Mesenchymal stem cell (in vitro differentiated cells and primary cell): ENCODE data around the gene PLCXD3.

Experiments
- DNase-seq: peaks from one replicate; pipeline ENCODE4 v3.0.0-alpha.2; 2013
- H2AFZ ChIP-seq: one replicate; pipeline ENCODE4 v1.6.1; 2013; ENCODE audit warnings: low read depth, mild to moderate bottlenecking, control low read depth, inconsistent platforms, low read length, moderate library complexity
- H2AK5ac ChIP-seq: 2 replicates; pipeline ENCODE4 v1.6.1; 2013; ENCODE audit warnings: low read length, moderate library complexity, mild to moderate bottlenecking, inconsistent platforms; ENCODE audit not compliant: severe bottlenecking
- H2BK120ac ChIP-seq: one replicate; pipeline ENCODE4 v1.6.1; 2013; ENCODE audit warnings: low read depth, mild to moderate bottlenecking, inconsistent platforms, low read length, moderate library complexity
- H2BK12ac ChIP-seq, 2 experiments: one replicate each; pipeline ENCODE4 v1.6.1; 2013; ENCODE audit warnings: inconsistent platforms in 2 of 2, low read length in 2 of 2, mild to moderate bottlenecking in 2 of 2, moderate library complexity in 2 of 2, control low read depth in 1 of 2
- H2BK15ac ChIP-seq: one replicate; pipeline ENCODE4 v1.6.1; 2013; ENCODE audit warnings: mild to moderate bottlenecking, low read depth, inconsistent platforms; ENCODE audit not compliant: poor library complexity, severe bottlenecking
- H2BK5ac ChIP-seq: 2 replicates; pipeline ENCODE4 v1.6.1; 2013; ENCODE audit warnings: low read depth, mild to moderate bottlenecking, low read length, control low read depth, inconsistent platforms; ENCODE audit not compliant: poor library complexity, severe bottlenecking
- H3K14ac ChIP-seq, 2 experiments: one replicate each; pipeline ENCODE4 v1.6.1; 2013; ENCODE audit warnings: inconsistent platforms in 2 of 2, low read length in 2 of 2, control low read depth in 1 of 2, mild to moderate bottlenecking in 1 of 2, moderate library complexity in 1 of 2
- H3K18ac ChIP-seq, 2 experiments: one replicate each; pipeline ENCODE4 v1.6.1; 2013; ENCODE audit warnings: inconsistent platforms in 2 of 2, low read length in 2 of 2, control low read depth in 1 of 2, low read depth in 1 of 2, mild to moderate bottlenecking in 1 of 2
- H3K23ac ChIP-seq, 2 experiments: one replicate each; pipeline ENCODE4 v1.6.1; 2013; ENCODE audit warnings: inconsistent platforms in 2 of 2, low read length in 2 of 2, mild to moderate bottlenecking in 2 of 2, moderate library complexity in 2 of 2, control low read depth in 1 of 2
- H3K27ac ChIP-seq: 2 replicates; pipeline ENCODE4 v1.5.1; 2013; ENCODE audit warnings: mild to moderate bottlenecking, moderate library complexity, low read length, control low read depth, inconsistent platforms; ENCODE audit not compliant: poor library complexity, severe bottlenecking
- H3K27me3 ChIP-seq, 2 experiments: 2 replicates each; pipeline versions ENCODE4 v1.6.1 to v1.7.0; 2013; ENCODE audit warnings: low read length in 2 of 2, mild to moderate bottlenecking in 2 of 2, moderate library complexity in 2 of 2, control low read depth in 1 of 2, inconsistent platforms in 1 of 2; ENCODE audit not compliant: control insufficient read depth in 1 of 2, insufficient read depth in 1 of 2
- H3K36me3 ChIP-seq, 2 experiments: 2 replicates each; pipeline versions ENCODE4 v1.6.1 to v1.7.0; 2013; ENCODE audit warnings: low read length in 2 of 2, control low read depth in 1 of 2, inconsistent platforms in 1 of 2, low read depth in 1 of 2, mild to moderate bottlenecking in 1 of 2; ENCODE audit not compliant: insufficient read depth in 2 of 2, control insufficient read depth in 1 of 2
- H3K4ac ChIP-seq, 2 experiments: one replicate each; pipeline ENCODE4 v1.6.1; 2013; ENCODE audit warnings: inconsistent platforms in 2 of 2, low read length in 2 of 2, mild to moderate bottlenecking in 2 of 2, moderate library complexity in 2 of 2, control low read depth in 1 of 2, low read depth in 1 of 2
- H3K4me1 ChIP-seq: 2 replicates; pipeline ENCODE4 v1.6.1; 2013; ENCODE audit warnings: low read depth, low read length, control low read depth; ENCODE audit not compliant: control insufficient read depth, insufficient read depth
- H3K4me2 ChIP-seq: 2 replicates; pipeline ENCODE4 v1.6.1; 2013; ENCODE audit warnings: low read length, mild to moderate bottlenecking, inconsistent platforms; ENCODE audit not compliant: poor library complexity, severe bottlenecking
- H3K4me3 ChIP-seq, 2 experiments: 2 replicates each; pipeline versions ENCODE4 v1.5.1 to v1.7.0; 2013; ENCODE audit warnings: low read length in 2 of 2, mild to moderate bottlenecking in 2 of 2, control low read depth in 1 of 2, low read depth in 1 of 2; ENCODE audit not compliant: insufficient read depth in 1 of 2
- H3K79me1 ChIP-seq: replicated peaks from 2 replicates; pipeline ENCODE4 v1.6.1; 2013; ENCODE audit warnings: mild to moderate bottlenecking, control low read depth, low read length, inconsistent platforms; ENCODE audit not compliant: poor library complexity, severe bottlenecking
- H3K9ac ChIP-seq: 2 replicates; pipeline ENCODE4 v1.7.0; 2013; ENCODE audit warnings: mild to moderate bottlenecking, low read length, moderate library complexity
- H3K9me3 ChIP-seq: 2 replicates; pipeline ENCODE4 v1.7.0; 2013; ENCODE audit warnings: mild to moderate bottlenecking, low read length; ENCODE audit not compliant: control insufficient read depth
- H4K8ac ChIP-seq: one replicate; pipeline ENCODE4 v1.6.1; 2013; ENCODE audit warnings: inconsistent platforms, mild to moderate bottlenecking, low read length, moderate library complexity
- H4K91ac ChIP-seq: one replicate; pipeline ENCODE4 v1.6.1; 2013; ENCODE audit warnings: mild to moderate bottlenecking, low read length, inconsistent platforms
- WGBS: methylation state at CpG from one replicate; pipeline ENCODE4 v1.1.7; 2013; ENCODE audit warnings: mixed read lengths; 5-methylcytosine and 5-hydroxymethylcytosine counted together

The PLCXD3 gene

GRCh38 chr5:41309275-41309674, 201.1 kb downstream of the PLCXD3 start:
- 100% methylated on average over 1 of the region's 2 CpGs for WGBS
- Histone ChIP-seq H3K36me3 (no peaks in the 10 kb centered on the region), H3K4ac (no peak overlapping the region), H2BK5ac (no peak overlapping the region), H3K9ac (no peak overlapping the region), H3K27ac (no peak overlapping the region), H4K8ac (no peak overlapping the region), H2AK5ac (no peak overlapping the region), H3K4me2 (no peak overlapping the region), H2BK120ac (no peak overlapping the region), H3K18ac (no peak overlapping the region), H2BK15ac (no peak overlapping the region), H4K91ac (no peak overlapping the region), H3K9me3 (no peaks in the 10 kb centered on the region), H3K4me1 (no peaks in the 10 kb centered on the region), H2BK12ac (no peak overlapping the region), H3K4me3 (no peak overlapping the region), H3K14ac (no peak overlapping the region), H2AFZ (no peak overlapping the region), H3K23ac (no peak overlapping the region), H3K79me1 (no peaks in the 10 kb centered on the region), H3K27me3 (no peaks in the 10 kb centered on the region)
- DNase-seq: no peak

- DNase-seq: no peak
- Histone ChIP-seq H2BK5ac (no peak overlapping the region), H3K9me3 (no peaks in the 10 kb centered on the region), H2BK12ac (no peak overlapping the region), H2BK120ac (no peak overlapping the region), H4K8ac (no peak overlapping the region), H3K79me1 (no peaks in the 10 kb centered on the region), H3K14ac (no peak overlapping the region), H3K27ac (no peak overlapping the region), H2BK15ac (no peak overlapping the region), H3K27me3 (no peaks in the 10 kb centered on the region), H3K4me3 (no peak overlapping the region), H3K4me1 (no peaks in the 10 kb centered on the region), H3K4me2 (no peak overlapping the region), H4K91ac (no peak overlapping the region), H2AK5ac (no peak overlapping the region), H3K36me3 (no peaks in the 10 kb centered on the region), H2AFZ (no peak overlapping the region), H3K9ac (no peak overlapping the region), H3K4ac (no peak overlapping the region), H3K23ac (no peak overlapping the region), H3K18ac (no peak overlapping the region)
- WGBS: 67% methylated on average over 1 of the region's 1 CpG
Measured at GRCh38 chr5:41306005-41306404, 204.4 kb downstream of the PLCXD3 start.

GRCh38 chr5:41305056-41305455, 205.3 kb downstream of the PLCXD3 start:
- no peak overlapping the region for H3K18ac ChIP-seq
- no peak overlapping the region for H2BK5ac ChIP-seq
- 69% methylated on average over 2 of the region's 2 CpGs for WGBS

GRCh38 chr5:41296066-41296465, 214.3 kb downstream of the PLCXD3 start:
- Histone ChIP-seq H3K27ac (no peak overlapping the region), H3K23ac (no peak overlapping the region), H2BK12ac (no peak overlapping the region), H4K8ac (no peak overlapping the region), H3K27me3 (no peaks in the 10 kb centered on the region), H2BK15ac (no peak overlapping the region), H4K91ac (no peak overlapping the region), H3K9ac (no peak overlapping the region), H3K18ac (no peak overlapping the region), H2AK5ac (no peak overlapping the region), H3K4ac (no peak overlapping the region), H3K36me3 (no peaks in the 10 kb centered on the region), H3K9me3 (no peaks in the 10 kb centered on the region), H2BK120ac (no peak overlapping the region), H3K4me2 (no peak overlapping the region), H3K4me3 (no peak overlapping the region), H3K4me1 (no peaks in the 10 kb centered on the region), H3K79me1 (no peaks in the 10 kb centered on the region), H2AFZ (no peak overlapping the region), H2BK5ac (no peak overlapping the region), H3K14ac (no peak overlapping the region)
- no peak for DNase-seq
- 67% methylated on average over 1 of the region's 1 CpG for WGBS

More at GRCh38 chr5:41305056-41305455, 205.3 kb downstream of the PLCXD3 start:
- H3K27ac ChIP-seq: no peak overlapping the region
- H4K8ac ChIP-seq: no peak overlapping the region
- no peak overlapping the region for H4K91ac ChIP-seq
- H3K9me3 ChIP-seq: no peaks in the 10 kb centered on the region
- H3K23ac ChIP-seq: no peak overlapping the region
- DNase-seq: no peak
- no peaks in the 10 kb centered on the region for H3K27me3 ChIP-seq
- H3K4me2 ChIP-seq: no peak overlapping the region
- H2AK5ac ChIP-seq: no peak overlapping the region
- H3K14ac ChIP-seq: no peak overlapping the region
- no peak overlapping the region for H2BK120ac ChIP-seq
- no peaks in the 10 kb centered on the region for H3K4me1 ChIP-seq
- H3K4me3 ChIP-seq: no peak overlapping the region
- no peak overlapping the region for H2BK15ac ChIP-seq
- H3K79me1 ChIP-seq: no peaks in the 10 kb centered on the region
- H3K36me3 ChIP-seq: no peaks in the 10 kb centered on the region
- H3K4ac ChIP-seq: no peak overlapping the region
- H2BK12ac ChIP-seq: no peak overlapping the region
- H3K9ac ChIP-seq: no peak overlapping the region
- no peak overlapping the region for H2AFZ ChIP-seq
